Mammary epithelial cell (primary cell): ENCODE measurements around the gene RO60.

Source experiments
- CTCF ChIP-seq, 2 donors: IDR thresholded peaks in 1 of 2; conservative IDR thresholded peaks in 1 of 2; 2 replicates each; pipeline ENCODE4 v1.5.1; 2011 to 2012; ENCODE audit warnings: inconsistent platforms in 2 of 2, low read length in 2 of 2, mild to moderate bottlenecking in 2 of 2, control low read depth in 1 of 2, low read depth in 1 of 2; ENCODE audit not compliant: insufficient read depth in 1 of 2; ENCODE audit errors: extremely low read depth in 1 of 2
- EZH2 ChIP-seq: IDR thresholded peaks from 2 replicates; pipeline ENCODE4 v1.6.1; 2012; ENCODE audit warnings: low read length, inconsistent platforms, borderline replicate concordance

GRCh38 chr1:193104907-193105820, 45.8 kb downstream of the RO60 start, which contains the start of gene GLRX2:
- TF ChIP-seq CTCF (conservative IDR thresholded peaks at IDR 0.05 in 1 of 2, IDR thresholded peaks at IDR 0.05 in 1 of 2; ENCODE audit: extremely low read depth in 1 of 2, insufficient read depth in 1 of 2, low read depth in 1 of 2, low read length in 2 of 2): peak in 1 of 2 donors; percentile 22
- no peak for TF ChIP-seq EZH2
